HG02571 (cell line): Measurements from ENCODE around the gene GABRD.

ENCODE experiments used
- ATAC-seq: cut with Tn5 transposase; IDR thresholded peaks from one replicate; pipeline ENCODE4 v1.9.1; 2021; ENCODE audit warnings: mild to moderate bottlenecking, moderate library complexity; ENCODE audit not compliant: unreplicated experiment

Gene GABRD

DNA sequence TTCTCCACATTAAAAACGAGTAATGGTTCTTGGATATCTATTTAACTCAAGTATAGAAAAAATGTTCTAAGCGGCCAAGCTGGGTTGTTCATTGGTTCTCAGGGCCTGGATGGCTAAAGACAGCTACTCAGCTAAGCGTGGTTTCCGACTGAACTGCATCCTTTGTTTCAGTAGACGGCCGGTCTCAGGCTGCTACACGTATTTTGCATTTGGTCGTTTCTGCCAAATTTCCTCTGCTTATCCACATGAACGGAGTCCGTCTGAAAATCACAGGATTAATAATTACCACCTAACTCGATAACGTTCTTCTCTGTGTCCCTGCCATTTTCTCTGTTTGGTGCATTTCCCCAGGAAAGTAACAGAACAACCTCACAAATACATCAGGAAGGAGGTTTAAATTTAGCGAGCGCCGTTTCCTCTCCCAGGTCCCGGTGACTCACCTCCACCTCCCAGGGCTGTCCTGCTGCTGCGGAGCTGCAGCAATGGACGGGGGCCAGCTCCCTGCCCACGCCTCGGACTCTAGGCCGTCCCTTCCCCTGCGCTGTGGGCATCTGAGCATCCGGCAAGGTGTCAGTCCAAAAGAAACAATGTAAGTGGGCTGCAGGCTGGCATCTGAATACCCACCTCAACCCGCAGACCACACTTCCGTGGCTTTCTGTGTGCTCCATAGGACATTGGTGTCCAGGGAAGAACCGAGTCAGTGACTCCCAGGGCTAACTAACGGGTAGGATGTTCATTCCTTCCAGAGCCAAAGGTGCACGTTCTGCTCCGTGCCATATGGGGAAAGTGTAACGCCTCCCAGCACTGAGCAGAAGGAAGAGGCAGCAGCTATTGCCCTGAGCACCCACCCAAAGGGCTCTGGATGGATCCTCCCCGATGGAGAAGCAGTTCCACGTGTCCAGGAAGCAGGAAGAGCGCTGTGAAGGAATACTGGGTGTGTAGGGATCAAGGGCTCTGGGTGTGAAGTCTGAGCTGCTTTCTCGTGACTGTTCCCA, 4.1 kb upstream of the GABRD start:
- ATAC-seq, result no peak

DNA sequence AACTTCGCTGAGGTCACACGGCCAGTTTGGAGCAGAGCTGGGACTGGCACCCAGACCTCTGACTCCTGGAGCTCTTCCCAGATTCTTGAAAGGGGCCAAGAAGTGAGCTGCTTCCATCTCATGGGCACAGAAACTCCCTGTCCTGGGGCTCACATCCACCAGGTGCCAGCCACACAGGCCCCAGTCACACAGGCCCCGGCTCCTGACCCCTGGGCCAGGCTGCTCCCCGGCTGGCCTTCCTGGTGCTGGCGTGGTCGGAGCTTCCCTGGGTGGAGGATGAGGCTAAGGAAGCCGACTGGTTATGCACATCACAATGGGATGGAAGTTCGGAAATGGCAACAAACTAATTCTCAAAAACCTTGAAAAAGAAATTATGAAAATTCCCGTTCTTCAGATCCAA, 3.0 kb upstream of the GABRD start:
- ATAC-seq, result no peak

DNA sequence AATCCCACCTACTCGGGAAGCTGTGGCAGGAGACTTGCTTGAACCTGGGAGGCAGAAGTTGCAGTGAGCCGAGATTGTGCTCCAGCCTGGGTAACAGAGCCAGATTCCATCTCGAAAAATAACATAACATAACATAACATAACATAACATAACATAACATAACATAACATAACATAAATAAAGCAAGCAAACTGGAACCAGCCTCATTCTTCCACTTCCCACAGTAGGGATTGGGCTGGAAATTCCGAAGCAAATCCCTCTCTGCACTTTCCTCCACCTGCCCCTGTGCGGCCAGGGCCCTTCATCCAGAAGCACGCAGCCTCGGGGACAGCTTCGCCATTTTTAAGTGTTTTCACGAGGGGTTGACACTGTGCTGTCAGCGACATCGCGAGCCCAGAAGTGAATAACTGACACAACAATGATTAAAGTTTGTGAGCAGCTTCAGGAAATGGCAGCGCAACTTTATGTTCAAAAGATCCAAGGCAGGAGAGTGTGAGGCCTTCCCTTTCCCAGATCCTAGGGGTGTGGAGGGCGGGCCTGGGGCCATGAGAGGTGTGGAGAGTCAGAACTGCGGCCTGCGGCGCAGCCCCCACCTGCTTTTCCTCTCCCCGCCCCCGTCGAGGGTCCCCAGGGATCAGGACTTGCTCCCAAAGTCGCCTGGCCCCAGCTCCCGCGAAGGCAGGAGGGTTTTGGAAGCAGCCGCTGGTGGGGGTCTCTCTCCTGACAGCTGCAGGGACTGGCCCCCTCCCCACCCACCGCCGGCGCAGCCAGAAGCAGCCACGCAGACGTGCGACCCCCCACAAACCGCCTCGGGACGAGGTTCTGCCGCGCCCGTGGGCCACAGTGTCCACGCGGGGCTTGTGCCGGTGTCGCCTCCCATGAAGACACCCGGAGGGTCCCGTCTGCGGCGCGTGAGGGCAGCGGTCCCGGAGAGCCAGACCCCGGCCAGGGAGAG, 651 bp upstream of the GABRD start:
- no peak for ATAC-seq

DNA sequence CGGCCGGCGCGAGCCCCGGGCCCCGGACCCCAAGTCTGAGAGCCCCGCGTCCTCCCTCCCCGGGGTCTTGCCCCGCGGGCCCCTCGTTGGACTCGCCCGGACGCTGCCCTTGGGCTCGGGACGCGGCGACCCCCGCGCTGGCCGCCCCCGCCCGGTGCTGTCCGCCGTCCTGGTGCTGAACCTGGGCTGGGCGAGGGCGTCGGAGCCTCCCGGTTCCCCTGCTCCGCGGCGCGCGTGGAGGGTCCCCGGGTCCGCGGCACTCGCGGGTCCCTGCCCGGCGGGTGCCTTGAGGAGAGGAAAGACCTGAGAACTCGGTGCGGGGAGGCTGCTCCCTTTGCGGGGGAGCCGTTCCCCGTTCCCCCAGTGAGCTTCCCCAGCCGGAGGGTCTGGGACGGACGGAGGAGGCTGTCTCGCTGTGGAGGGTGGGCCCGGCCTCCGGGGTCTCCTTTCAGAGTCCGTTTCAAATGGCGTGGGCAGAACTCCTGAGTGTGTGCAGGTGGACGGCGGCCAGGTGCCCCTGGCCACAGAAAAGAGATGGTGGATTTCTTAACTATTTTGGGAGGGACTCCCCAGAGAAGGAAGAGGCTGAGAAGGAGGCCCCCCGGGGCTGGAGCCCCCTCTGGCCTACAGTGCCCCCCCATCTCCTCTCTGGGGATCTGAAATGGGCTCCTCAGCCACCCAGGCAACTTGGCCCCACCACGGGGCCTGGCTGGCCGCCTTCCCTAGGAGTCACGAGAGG, 595 bp downstream of the GABRD start:
- no peak for ATAC-seq

DNA sequence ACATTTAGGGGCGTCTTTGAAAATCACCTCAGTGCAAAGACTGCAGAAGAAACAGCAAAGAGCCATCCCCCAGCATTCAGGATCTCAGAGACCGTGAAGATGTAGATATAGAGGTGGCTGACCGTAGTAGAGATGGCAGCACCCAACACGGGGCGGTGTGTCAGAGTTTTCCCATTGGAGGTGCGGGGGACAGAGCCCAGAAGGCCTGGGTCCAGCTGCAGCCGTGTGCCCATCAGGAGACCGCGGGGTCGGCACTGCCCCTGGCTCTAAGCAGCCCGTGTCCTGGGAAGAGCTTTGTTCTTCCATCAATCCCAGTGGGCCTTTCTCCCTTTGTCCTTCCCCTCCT, 1.1 kb downstream of the GABRD start:
- no peak for ATAC-seq

DNA sequence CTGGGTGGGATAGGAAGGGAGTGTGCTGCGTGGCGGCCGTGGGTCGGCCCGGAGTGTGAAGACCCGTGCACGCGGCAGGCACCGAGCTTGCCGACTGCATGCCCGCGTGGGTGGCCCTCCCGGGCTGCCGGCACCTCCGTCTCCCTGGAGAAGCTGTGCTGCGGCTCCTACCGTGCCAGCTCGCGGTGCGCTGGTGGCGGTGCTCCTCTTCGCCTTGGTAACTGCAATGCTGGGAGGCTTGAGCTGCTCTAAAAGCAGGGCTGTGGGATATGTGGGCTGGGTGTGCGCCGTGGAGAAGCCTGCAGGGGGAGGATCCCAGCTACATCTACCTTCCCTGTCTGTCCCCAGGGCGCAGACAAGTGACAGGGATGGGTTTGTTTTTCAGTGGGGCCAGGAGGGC, 2.4 kb downstream of the GABRD start:
- no peak for ATAC-seq

DNA sequence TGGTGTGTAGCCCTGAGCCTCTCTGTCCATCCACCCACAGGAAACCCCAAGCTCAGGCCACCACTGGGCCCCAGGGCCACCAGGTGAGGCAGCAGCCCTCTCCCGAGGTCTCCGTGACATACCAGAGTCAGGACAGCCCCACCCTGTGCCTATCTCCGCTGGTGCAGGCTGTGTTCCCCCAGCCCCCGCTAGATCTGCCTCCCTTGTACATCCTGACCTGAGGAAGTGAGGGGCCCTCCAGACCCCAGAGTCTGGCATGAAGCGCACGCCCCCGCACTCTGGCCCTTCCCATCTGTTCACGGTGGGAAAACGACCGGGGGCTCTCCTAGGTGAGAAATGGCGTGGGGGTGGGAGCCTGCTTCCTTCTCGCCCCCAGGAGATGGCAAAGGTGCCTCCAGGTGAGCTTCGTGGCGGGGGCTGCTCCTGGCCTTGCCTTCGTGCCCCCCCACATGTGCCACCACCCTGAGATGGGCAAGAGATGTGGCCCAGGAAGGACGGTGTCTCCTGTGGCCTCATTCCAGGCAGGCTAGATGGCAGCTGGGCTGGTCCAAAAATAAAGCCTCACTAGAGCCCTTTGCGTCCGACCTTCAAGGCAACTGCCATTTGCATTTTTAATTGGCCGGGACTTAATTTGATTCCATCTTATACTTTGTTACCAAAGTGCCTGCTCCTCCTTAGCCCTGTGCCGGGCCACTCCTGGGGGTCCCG, 3.1 kb downstream of the GABRD start:
- no peak for ATAC-seq

DNA sequence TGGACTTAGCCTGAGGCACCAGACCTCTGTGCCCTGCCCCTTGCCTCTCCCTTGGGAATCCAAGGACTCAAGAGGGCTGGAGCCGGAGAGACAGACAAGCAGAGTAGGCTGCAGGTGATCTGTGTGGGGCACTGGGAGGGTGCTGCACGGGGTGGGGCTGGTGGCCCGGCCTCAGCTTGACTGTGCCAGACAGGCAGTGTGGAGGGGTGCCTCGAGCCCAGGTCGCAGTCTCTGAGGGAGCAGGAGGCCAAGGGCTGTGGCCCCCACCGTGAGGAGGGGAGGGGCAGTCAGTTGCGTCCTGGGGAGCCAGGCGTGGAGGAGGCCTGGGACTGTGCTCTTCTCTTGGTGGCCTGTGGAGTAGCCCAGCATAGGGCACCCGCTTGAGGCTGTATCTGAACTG, 4.0 kb downstream of the GABRD start:
- ATAC-seq, result no peak

DNA sequence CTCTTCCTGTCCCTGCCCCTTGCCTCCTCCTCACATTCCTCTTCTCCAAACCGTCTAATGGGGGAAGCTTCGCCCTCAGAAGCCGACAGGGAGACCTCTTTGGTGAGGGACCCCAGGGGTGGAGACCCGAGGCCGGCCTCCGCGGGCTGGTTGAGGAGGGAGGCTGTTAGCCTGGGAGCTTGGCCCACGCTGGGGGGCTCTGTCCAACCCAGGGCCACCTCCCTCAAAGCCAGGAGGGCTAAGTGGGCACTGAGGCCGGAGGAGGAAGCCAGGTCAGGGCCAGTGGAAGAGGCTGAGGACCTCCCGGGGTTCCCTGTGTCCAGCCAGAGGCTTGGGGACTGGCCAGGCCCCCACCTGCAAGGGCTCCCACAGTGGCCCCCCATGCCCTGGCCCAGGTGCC, 5.3 kb downstream of the GABRD start:
- ATAC-seq, result no peak

DNA sequence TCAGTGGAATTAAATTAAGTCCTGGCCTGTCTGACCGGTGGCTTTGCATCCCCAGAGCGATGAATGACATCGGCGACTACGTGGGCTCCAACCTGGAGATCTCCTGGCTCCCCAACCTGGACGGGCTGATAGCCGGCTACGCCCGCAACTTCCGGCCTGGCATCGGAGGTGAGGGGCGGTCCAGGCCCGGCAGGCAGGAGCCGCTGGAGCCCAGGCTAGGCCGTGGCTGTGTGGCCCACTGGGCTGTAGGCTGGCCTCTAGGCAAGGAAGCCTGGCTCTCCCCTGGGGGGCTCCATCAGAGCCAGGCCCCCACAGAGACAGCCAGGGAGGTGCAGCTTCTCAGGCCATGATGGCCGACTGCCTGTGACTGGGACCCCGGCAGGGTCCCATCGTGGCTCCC, 5.7 kb downstream of the GABRD start:
- ATAC-seq, result no peak

DNA sequence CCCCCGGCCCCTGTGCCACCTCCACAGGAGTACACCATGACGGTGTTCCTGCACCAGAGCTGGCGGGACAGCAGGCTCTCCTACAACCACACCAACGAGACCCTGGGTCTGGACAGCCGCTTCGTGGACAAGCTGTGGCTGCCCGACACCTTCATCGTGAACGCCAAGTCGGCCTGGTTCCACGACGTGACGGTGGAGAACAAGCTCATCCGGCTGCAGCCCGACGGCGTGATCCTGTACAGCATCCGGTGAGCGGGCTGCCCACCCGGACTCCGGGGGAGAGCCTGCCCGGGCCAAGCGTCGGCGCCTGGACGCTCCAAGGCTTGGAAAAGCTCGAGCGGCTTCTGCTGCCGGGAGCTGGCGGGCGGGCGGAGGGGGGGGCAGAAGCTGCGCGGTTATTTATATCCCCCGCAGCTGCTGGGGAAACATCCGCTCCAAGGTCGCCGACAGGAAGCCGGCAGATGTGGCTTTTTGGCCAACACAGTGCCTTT, 6.4 kb downstream of the GABRD start:
- no peak for ATAC-seq

DNA sequence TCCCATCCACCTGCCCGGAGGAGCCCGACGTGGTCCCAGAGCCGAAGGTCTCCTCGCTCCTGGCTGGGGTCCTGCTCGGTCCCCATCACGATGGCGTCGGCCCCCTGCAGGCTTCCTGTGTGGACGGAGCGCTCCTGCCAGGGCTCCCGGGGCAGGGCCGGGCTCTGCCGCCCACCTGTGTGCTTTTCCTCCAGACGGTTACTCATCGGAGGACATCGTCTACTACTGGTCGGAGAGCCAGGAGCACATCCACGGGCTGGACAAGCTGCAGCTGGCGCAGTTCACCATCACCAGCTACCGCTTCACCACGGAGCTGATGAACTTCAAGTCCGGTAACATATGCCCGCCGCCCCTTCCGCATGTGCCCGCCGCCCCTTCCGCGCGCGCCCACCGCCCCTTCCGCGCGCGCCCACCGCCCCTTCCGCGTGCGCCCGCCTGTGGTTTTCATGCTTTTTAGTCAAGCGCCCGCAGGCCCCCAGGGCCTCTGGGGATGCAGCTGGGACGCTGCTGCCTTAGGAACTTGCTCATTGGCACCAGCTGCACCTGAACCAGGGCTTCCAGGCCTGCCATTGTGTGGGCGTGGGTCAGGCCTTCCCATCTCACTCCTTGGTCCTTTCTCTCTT, 8.9 kb downstream of the GABRD start:
- no peak for ATAC-seq

DNA sequence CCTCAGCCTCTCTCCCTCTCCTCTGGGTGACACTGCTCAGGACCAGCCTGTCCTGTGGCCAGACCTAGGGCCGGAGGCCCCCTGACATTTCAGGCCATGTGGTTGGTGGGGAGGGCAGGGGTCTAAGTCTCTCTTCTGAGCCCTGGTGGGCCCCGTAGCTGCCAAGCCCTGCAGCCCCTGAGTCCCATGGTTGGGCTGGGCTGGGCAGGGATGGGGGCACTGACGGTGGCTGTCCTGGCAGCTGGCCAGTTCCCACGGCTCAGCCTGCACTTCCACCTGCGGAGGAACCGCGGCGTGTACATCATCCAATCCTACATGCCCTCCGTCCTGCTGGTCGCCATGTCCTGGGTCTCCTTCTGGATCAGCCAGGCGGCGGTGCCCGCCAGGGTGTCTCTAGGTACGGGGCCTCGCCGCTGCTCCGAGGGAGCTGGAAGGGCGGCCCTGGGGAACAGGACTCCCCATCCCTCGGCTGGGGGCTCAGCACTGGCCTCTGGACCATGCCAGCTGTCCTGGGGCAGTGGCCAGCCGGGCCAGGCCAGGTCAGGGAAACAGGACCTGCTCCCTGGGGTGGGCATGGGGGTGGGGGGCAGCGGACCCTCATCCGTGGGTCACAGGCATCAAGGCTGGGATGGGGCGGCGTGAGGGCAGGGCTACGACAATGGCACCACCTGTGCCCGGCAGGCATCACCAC, 9.9 kb downstream of the GABRD start:
- no peak for ATAC-seq

DNA sequence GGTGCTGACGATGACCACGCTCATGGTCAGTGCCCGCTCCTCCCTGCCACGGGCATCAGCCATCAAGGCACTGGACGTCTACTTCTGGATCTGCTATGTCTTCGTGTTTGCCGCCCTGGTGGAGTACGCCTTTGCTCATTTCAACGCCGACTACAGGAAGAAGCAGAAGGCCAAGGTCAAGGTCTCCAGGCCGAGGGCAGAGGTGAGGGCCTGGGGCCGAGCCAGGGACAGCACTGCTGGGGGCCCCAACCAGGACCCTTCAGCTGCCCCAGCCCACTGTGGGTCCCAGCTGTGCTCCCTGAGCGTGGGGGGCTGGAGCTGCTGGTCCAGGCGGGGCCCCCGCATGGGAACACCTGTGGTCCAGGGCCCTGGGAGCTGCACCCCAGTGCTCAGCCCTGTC, 10.4 kb downstream of the GABRD start:
- ATAC-seq, result no peak

DNA sequence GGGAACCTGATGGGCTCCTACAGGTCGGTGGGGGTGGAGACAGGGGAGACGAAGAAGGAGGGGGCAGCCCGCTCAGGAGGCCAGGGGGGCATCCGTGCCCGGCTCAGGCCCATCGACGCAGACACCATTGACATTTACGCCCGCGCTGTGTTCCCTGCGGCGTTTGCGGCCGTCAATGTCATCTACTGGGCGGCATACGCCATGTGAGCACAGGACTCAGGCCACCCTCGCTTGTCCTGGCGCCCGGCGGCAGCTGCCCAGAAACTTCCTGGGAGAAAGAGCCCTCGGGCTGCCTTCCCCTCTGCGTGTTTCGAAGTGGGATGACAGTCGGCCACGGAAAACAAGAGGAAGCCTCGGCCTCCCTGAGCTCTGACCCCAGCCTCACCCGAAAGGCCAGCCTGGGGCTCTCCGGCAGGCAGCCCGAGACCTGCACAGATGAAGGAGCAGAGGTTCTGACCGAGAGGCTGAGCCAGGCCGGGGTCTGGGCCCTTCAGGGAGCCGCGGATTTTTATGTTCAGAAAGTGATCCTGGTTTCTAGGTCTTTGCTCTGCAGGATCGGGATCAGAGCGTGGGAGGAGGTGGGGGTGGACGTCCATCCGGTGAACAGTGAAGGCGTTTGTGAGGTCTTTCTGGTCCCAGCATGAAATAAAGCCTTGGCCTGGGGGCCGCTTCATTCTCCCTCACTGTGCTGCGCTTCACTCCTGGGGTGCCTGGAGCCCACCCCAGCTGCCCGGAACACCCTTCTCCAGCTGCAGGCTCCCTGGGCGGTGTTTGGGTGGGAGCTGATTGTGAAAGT, 11.1 kb downstream of the GABRD start:
- ATAC-seq, result no peak

DNA sequence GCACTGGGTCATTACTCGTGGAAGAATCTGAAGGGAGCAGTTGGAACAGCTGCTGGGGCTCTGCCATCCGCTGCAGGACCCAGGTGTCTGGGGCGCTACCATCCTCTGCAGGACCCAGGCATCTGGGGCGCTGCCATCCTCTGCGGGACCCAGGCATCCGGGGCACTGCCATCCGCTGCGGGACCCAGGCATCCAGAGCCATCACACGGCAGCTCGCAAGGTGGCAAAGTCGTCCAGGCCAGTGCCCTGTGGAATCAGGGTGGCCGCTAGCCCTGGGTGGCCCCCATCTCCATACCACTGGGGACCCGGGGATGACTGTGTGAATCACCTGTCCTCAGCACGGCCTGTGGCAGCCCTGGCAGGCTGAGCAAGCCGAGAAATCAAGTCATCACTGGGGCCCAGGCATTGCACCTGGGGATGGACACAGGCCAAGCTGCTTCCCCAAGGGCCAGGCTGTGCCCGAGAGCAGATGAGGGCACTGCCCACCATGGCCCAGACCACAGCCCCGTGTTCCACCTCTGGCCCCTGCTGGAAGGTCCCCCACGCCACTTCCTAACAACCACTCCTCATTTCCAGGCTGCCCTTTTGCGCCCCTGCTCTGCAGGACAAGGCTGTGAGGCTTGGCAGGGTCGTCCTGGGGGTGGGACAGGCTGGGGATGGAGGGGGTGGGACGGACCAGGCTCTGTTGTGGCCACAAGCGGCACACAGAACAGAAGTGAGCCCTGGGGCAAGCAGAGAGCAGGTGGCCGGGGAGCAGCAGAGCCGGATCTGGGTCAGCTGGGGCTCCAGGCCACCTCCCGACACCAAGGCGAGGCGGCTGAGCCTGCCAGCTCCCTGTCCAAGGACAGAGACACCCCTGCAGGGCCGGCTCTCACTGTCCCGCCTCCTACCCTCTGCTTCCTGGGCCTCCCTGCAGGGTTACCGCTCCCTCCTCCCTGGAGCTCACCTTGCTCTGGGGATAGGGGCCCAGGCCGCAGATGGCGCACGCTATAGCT, 12.7 kb downstream of the GABRD start:
- no peak for ATAC-seq

DNA sequence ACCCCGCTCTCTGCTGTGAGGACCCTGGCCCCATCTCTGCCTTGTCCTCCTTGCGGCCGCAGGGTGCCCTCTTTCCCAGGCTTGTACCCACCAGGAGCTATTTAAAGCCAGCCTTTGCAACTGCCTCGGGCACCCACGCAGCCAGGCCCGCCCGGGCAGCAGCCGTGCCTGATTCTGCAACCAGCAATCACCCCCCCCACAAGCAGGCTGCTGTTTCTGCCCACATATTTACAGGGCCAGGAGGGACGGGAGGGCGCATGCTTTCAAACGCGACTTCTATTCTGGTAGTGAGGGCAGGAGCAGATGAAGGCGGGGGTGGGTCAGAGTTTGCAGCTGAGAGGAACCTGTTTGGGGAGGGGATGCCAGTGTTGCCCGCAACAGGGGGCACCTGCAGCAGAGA, 13.6 kb downstream of the GABRD start:
- no peak for ATAC-seq
